C4-2B (cell line): ENCODE data around the gene PML.
"Not testable (repeated sequence)": the region's sequence is repeated elsewhere in the genome, so short reads cannot be mapped to it uniquely, and the experiment has no call there.

Source experiments
- ZFX ChIP-seq: fragments of 450-650 bp; IDR thresholded peaks from 2 replicates; pipeline ENCODE4 v1.6.1; 2017
- TF ChIP-seq, protein P1 (sequence below): fragments of 450-650 bp; conservative IDR thresholded peaks from 2 replicates; pipeline ENCODE4 v1.5.1; 2017; ENCODE audit warnings: mild to moderate bottlenecking

DNA sequence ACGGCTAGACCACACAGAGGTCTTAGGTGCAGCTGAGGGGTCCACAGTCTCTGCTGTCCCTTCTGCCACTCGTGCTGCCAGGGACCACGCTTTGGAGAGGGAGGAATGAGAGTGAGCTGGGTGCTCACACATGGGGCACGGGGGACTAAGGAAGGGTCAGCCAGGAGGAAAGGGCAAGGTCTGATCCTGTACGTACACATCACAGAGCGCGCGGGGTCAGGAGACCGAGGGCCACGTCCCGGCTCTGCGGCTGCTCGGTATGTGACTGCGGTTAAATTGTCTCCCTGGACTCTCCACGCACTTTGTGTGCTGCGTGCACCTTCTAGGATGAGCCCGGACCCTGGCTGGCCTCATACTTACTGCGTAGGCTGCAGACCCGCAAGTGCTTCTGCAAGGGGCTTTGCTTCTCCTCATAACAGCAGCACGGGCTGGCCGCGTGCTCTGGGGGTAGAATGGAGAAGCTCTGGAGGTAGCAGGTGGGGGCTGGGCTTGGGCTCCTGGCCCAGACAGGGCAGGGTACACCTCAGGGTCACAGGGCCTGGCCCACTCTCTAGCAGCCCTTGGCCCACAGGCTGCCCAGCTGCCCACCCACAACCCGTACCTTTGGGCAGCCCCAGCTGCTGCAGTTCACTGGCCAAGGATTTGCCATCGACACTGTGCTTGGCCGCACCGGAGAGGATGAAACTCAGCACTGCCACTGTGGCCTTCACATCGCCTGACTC, 102.4 kb downstream of the PML start:
- TF ChIP-seq, protein P1, sequence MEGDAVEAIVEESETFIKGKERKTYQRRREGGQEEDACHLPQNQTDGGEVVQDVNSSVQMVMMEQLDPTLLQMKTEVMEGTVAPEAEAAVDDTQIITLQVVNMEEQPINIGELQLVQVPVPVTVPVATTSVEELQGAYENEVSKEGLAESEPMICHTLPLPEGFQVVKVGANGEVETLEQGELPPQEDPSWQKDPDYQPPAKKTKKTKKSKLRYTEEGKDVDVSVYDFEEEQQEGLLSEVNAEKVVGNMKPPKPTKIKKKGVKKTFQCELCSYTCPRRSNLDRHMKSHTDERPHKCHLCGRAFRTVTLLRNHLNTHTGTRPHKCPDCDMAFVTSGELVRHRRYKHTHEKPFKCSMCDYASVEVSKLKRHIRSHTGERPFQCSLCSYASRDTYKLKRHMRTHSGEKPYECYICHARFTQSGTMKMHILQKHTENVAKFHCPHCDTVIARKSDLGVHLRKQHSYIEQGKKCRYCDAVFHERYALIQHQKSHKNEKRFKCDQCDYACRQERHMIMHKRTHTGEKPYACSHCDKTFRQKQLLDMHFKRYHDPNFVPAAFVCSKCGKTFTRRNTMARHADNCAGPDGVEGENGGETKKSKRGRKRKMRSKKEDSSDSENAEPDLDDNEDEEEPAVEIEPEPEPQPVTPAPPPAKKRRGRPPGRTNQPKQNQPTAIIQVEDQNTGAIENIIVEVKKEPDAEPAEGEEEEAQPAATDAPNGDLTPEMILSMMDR, result not testable (repeated sequence)
- not testable (repeated sequence) for TF ChIP-seq ZFX
